Esophagus muscularis mucosa (tissue), 4 donors: ENCODE results near the gene THAP4. TPM values are rescaled to one million over a fixed set of nuclear protein-coding genes. Genes with fewer than 3 reads are reported as not detected.

Source experiments
- DNase-seq: peaks from one replicate; pipeline ENCODE4 v3.0.0-alpha.2; 2017; ENCODE audit errors: extremely low spot score
- H3K27ac ChIP-seq, 4 donors: fragments of 200-600 bp; sonication (generic); replicated peaks in 1 of 4; 1 replicate in 3 of 4; 2 replicates in 1 of 4; pipeline ENCODE4 v1.5.1; 2016 to 2019; ENCODE audit warnings: mild to moderate bottlenecking in 1 of 4
- H3K27me3 ChIP-seq, 4 donors: fragments of 200-600 bp; sonication (generic); one replicate each; pipeline versions ENCODE4 v1.5.1 to v1.6.0; 2016 to 2019
- H3K36me3 ChIP-seq, 4 donors: fragments of 200-600 bp; sonication (generic); one replicate each; pipeline ENCODE4 v1.5.1; 2016 to 2019
- H3K4me1 ChIP-seq, 4 donors: fragments of 200-600 bp; sonication (generic); one replicate each; pipeline ENCODE4 v1.5.1; 2016 to 2019
- H3K4me3 ChIP-seq, 4 donors: fragments of 200-600 bp; sonication (generic); 1 replicate in 2 of 4; 2 replicates in 2 of 4; pipeline ENCODE4 v1.5.1; 2016 to 2019; ENCODE audit warnings: mild to moderate bottlenecking in 4 of 4, moderate library complexity in 1 of 4
- H3K9me3 ChIP-seq, 4 donors: fragments of 200-600 bp; sonication (generic); 1 replicate in 3 of 4; 2 replicates in 1 of 4; pipeline ENCODE4 v1.5.1; 2016 to 2019
- EP300 ChIP-seq: sonication (generic); formaldehyde crosslinking; IDR thresholded peaks from one replicate; pipeline ENCODE4 v1.6.1; 2017; ENCODE audit warnings: antibody characterized with exemption
- POLR2A ChIP-seq: fragments of 450-650 bp; IDR thresholded peaks from one replicate; pipeline ENCODE4 v1.6.1; 2017; ENCODE audit warnings: antibody characterized with exemption, moderate library complexity, mild to moderate bottlenecking, low read depth
- POLR2AphosphoS5 ChIP-seq, 2 donors: sonication (generic); formaldehyde crosslinking; IDR thresholded peaks; one replicate each; pipeline ENCODE4 v1.6.1; 2017; ENCODE audit warnings: antibody characterized with exemption in 2 of 2
- WGBS: methylation state at CpG from one replicate; pipeline ENCODE4 v1.1.5; 2018; 5-methylcytosine and 5-hydroxymethylcytosine counted together
- intact Hi-C: fragments of 100-400 bp; cut with DNase I; formaldehyde crosslinking; loops from one replicate; pipeline ENCODE4 v1.15.1; 2023
- total RNA-seq, 4 donors: library from RNA; depleted of rRNA; stranded (reverse); fragments of >200 nt; gene quantifications; one replicate each; pipeline versions ENCODE4 v1.1.0 to v1.2.1, GENCODE V29; 2016
- TF ChIP-seq, protein P1 (sequence below), 3 experiments: fragments of 200-600 bp in 2 of 3; fragments of 450-650 bp in 1 of 3; sonication (generic) in 2 of 3; IDR thresholded peaks; one replicate each; pipeline ENCODE4 v1.5.1; 2017 to 2019; ENCODE audit warnings: antibody characterized with exemption in 3 of 3, mild to moderate bottlenecking in 2 of 3, moderate library complexity in 1 of 3

The THAP4 gene
- total RNA-seq, 4 donors from 2014 or later: 37.0 to 69.8 (median 49.6) TPM

DNA sequence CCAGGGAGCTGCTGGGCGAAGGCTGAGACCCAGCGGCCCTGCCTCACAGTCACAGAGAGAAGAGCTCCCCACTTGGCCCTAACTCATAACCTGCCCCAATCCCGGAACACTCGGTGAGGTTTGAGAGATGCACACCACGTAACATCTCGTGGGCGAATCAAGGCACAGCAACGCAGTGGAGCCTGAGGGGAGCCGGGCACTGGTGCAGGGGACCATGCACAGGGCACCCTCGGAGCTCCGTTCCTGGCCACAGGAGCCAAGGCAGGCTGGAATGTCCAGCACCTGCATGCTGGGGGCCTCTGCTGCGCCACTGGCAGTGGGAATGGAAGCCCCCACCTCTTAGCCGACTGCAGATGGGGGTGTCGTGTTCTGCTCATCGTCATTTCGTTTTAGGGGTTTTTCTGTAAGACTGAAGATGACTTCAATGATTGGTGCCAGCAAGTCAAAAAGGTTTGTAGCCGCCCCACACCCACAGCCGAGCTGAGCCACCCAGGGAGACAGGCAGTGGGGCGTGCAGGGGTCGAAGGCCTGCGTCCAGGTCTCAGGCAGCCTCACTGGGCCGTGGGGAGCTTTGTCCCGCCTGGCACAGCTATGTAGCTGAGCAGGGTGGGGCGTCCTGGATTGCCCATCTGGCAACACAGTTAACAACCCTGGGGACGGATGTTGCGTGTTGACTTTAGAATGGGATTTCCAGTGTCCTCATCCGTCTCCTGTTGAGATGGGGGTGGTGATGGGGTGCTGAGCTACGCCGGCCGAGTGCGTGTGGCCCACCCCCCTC, 33.6 kb upstream of the THAP4 start:
- TF ChIP-seq, protein P1, sequence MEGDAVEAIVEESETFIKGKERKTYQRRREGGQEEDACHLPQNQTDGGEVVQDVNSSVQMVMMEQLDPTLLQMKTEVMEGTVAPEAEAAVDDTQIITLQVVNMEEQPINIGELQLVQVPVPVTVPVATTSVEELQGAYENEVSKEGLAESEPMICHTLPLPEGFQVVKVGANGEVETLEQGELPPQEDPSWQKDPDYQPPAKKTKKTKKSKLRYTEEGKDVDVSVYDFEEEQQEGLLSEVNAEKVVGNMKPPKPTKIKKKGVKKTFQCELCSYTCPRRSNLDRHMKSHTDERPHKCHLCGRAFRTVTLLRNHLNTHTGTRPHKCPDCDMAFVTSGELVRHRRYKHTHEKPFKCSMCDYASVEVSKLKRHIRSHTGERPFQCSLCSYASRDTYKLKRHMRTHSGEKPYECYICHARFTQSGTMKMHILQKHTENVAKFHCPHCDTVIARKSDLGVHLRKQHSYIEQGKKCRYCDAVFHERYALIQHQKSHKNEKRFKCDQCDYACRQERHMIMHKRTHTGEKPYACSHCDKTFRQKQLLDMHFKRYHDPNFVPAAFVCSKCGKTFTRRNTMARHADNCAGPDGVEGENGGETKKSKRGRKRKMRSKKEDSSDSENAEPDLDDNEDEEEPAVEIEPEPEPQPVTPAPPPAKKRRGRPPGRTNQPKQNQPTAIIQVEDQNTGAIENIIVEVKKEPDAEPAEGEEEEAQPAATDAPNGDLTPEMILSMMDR (IDR thresholded peaks at IDR 0.05): no peak
- TF ChIP-seq EP300 (no peak), POLR2A (no peak), POLR2AphosphoS5 (IDR thresholded peaks at IDR 0.05) (no peak)
- Histone ChIP-seq H3K36me3 (peaks cover 58 to 87% (median 71%) of the 10 kb centered on the region in 4 donors), H3K4me3 (no peak overlapping the region), H3K4me1 (no peaks in the 10 kb centered on the region), H3K27me3 (no peaks in the 10 kb centered on the region), H3K27ac (no peak overlapping the region), H3K9me3 (no peaks in the 10 kb centered on the region)
- no peak for DNase-seq
- intact Hi-C loops: no loop called here
- 90% methylated on average over 24 of the region's 31 CpGs for WGBS

DNA sequence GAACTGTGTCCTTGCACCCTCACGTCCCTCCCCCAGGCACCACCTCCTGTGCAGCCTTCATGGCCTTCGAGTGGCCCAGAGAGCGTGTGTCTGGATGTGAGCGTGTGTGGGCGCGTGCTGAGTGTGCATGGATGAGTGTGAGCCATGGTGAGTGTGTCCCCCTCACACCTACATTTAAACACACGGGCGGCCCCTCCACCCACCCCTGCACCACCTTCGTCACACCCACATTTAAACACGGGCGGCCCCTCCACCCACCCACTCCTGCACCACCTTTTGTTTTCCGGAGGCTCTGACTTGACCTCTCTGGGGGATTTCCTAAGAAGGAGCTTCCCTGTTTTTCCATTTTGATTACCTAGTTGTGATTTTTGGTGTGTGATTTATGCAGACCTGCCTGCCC, 31.9 kb upstream of the THAP4 start:
- WGBS: 82% methylated on average over 12 of the region's 12 CpGs
- no peak for DNase-seq
- intact Hi-C loops: no loop called here
- no peak overlapping the region for H3K27ac ChIP-seq
- H3K9me3 ChIP-seq: no peaks in the 10 kb centered on the region
- no peaks in the 10 kb centered on the region for H3K27me3 ChIP-seq
- H3K4me3 ChIP-seq: no peak overlapping the region
- H3K36me3 ChIP-seq: peaks cover 58 to 75% (median 71%) of the 10 kb centered on the region in 4 donors
- no peaks in the 10 kb centered on the region for H3K4me1 ChIP-seq
- TF ChIP-seq EP300 (no peak), POLR2A (no peak), POLR2AphosphoS5 (IDR thresholded peaks at IDR 0.05) (no peak)
- TF ChIP-seq, protein P1 (IDR thresholded peaks at IDR 0.05): no peak

DNA sequence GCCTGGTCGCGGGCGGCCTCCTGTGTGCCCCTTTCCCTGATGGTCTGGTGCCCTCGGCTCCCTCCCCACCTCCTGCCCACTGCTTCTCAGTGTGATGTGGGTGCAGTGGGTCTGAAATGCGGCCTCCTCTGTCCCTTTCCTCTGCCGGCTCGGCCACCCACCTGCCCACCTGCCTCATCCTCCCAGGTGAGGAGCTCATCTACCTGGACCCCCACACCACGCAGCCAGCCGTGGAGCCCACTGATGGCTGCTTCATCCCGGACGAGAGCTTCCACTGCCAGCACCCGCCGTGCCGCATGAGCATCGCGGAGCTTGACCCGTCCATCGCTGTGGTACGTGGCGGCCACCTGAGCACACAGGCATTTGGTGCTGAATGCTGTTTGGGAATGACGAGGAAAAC, 31.4 kb upstream of the THAP4 start:
- Histone ChIP-seq H3K4me3 (no peak overlapping the region), H3K36me3 (peaks cover 58 to 78% (median 70%) of the 10 kb centered on the region in 4 donors), H3K4me1 (no peaks in the 10 kb centered on the region), H3K27me3 (no peaks in the 10 kb centered on the region), H3K9me3 (no peaks in the 10 kb centered on the region), H3K27ac (no peak overlapping the region)
- no peak for DNase-seq
- intact Hi-C loops: no loop called here
- 92% methylated on average over 21 of the region's 21 CpGs for WGBS
- TF ChIP-seq EP300 (no peak), POLR2AphosphoS5 (IDR thresholded peaks at IDR 0.05) (no peak), POLR2A (no peak)
- TF ChIP-seq, protein P1 (IDR thresholded peaks at IDR 0.05): no peak

GRCh38 chr2:241666627-241667400, 29.9 kb upstream of the THAP4 start:
- no peaks in the 10 kb centered on the region for H3K9me3 ChIP-seq
- peaks cover 47 to 74% (median 60%) of the 10 kb centered on the region in 4 donors for H3K36me3 ChIP-seq
- no peak for TF ChIP-seq POLR2AphosphoS5 (IDR thresholded peaks at IDR 0.05)
- no peak for TF ChIP-seq POLR2A
- TF ChIP-seq, protein P1 (IDR thresholded peaks at IDR 0.05): no peak
- TF ChIP-seq EP300: no peak
- H3K27ac ChIP-seq: no peak overlapping the region
- no peaks in the 10 kb centered on the region for H3K4me1 ChIP-seq
- H3K4me3 ChIP-seq: no peak overlapping the region
- no peak for DNase-seq
- WGBS: 69% methylated on average over 36 of the region's 42 CpGs
- no peaks in the 10 kb centered on the region for H3K27me3 ChIP-seq
- intact Hi-C loops: no loop called here
